Stimulated activated CD4-positive, alpha-beta T cell treated with anti-CD3 and anti-CD28 coated beads, Interleukin-1b, Interleukin-23, amount 100 ng/mL, for 48 hours (primary cell): ENCODE measurements around the gene EGF.
"Not testable (repeated sequence)": the region's sequence is repeated elsewhere in the genome, so short reads cannot be mapped to it uniquely, and the experiment has no call there.

Experiments used
- DNase-seq: peaks from one replicate; pipeline ENCODE4 v3.0.0-alpha.2; 2020

The EGF gene

DNA sequence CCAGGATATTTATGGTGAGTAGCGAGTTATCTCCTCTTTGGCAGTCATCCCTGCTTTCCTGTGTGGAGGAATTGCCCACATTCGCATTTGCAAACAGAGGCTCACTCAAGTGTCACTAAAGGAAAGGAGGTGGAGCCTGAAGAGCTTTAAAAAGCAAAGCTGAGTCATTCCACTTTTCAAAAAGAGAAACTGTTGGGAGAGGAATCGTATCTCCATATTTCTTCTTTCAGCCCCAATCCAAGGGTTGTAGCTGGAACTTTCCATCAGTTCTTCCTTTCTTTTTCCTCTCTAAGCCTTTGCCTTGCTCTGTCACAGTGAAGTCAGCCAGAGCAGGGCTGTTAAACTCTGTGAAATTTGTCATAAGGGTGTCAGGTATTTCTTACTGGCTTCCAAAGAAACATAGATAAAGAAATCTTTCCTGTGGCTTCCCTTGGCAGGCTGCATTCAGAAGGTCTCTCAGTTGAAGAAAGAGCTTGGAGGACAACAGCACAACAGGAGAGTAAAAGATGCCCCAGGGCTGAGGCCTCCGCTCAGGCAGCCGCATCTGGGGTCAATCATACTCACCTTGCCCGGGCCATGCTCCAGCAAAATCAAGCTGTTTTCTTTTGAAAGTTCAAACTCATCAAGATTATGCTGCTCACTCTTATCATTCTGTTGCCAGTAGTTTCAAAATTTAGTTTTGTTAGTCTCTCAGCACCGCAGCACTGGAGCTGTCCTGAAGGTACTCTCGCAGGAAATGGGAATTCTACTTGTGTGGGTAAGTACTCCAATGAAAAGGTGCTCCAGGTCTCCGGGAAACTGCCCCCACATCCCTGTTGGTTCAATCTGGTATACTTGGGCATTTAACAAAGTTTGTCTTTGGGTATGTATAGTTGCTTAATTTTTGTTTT, at the start of gene EGF:
Gene EGF (plus strand): TSS at position 178 of the 890 bp plus-strand sequence. CDS start 453 bp downstream, at position 631.
- DNase-seq = no peak

DNA sequence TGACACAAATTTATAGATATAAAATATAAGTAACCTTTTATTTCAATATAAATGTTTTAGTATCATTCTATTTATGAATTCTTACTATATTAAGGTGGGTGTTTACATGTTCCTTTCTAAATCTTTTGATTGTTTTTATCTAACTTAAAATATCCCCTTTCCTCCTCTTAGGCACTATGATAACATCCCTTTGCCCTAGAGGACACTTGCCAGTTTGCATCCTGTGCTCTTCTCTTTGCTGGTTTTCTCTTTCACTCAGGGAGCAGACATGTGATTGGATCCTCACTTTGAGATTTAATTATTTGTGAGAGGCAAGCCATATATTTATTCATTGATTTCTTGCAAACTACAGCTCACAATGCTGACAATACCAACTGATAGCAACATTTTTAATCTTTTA, 48.5 kb upstream of the EGF start:
- no peak for DNase-seq

DNA sequence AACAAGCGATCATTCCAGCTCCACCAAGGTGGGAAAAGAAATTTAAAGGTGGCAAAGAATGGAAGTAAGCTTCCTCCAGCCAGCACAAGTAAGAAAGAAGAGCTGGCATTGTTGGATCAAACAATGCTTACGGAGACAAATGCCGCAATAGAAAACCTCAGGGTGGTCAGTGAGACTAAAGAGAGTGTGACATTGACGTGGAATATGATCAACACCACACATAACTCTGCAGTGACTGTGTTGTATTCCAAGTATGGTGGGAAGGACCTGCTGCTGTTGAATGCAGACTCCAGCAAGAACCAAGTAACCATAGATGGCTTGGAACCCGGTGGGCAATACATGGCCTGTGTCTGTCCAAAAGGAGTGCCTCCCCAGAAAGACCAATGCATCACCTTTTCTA, 42.6 kb upstream of the EGF start:
- DNase-seq = no peak

DNA sequence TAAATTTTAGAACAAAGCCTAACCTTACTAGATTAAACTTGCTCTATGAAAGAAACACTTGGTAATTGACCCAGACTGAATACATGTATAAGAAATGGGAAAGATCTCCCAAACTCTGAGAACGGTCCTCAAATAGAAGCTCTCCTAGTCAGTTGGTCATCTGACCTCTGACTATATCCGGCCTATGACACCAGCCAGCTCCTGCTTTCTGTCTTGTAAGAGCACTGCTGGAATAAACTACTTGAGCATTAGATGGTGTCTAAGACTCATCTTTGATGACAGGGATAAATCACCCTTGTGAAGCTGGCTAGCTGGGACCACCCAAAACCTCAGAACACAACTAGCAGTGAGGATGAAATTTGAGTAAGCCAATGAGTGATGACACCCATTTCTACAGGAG, 40.6 kb upstream of the EGF start:
- DNase-seq = no peak

DNA sequence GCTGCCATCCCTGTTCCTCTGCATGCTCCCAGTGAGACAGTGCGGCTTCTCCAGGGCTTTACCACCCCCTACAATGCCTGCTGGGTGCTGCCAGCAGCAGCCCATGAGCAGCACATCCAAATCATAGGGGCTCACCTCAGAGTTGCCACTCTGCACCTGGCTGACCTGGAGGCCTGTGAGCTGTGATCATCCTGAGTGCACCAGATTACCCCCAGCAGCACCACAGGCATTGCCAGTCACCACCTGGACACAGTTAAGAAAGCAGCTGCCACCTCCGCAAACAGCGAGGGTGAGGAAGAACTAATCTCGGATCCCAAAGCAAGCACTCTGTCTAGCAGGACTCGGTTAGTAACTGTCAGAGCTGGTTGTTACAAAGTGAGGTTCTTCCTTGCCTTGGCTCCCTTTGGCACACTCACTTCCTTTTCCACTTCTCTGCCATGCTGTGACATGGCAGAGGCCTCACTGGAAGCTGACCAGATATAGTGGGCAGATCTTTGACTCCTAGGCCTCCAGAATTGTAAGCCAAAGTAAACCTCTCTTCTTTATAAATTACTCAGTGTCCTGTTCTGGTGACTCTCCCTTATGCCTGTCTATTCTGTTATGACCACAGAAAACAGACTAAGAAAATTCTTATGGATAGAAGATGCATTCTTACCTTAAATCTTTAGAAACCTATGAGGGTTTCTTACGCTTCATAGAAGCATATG, 39.6 kb upstream of the EGF start:
- DNase-seq = no peak

DNA sequence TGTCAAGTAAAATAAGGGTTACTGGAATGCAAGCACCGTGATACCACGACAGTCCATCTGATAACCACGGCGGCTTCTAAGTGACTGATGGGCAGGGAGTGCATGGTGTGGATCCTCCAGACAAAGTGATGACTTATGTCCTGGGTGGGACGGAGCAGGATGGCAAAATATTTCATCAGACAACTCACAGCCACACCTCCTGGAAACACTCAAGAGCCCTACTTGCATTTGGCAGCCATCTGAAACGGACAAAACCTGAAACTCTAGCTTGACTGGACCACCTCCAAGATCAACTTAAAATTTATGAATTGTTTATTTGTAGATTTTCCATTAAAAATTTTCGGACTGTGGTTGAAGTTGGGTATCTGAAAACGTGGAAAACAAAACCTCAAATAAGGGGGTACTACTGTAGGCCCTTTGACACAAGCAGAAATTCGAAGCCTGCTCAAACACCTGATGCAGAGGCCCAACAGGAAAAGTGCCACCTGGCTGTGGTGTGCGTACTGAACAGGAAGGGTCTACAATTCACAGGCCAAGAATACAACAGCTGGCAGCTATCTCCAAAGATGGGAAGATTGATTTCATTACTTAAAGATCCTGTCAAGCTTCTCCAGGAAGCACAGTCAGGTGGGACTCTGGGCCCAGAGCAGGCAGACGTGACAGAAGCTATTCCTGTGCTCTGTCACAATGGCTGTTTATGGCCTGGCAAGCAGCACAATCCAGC, 38.7 kb upstream of the EGF start:
- no peak for DNase-seq

DNA sequence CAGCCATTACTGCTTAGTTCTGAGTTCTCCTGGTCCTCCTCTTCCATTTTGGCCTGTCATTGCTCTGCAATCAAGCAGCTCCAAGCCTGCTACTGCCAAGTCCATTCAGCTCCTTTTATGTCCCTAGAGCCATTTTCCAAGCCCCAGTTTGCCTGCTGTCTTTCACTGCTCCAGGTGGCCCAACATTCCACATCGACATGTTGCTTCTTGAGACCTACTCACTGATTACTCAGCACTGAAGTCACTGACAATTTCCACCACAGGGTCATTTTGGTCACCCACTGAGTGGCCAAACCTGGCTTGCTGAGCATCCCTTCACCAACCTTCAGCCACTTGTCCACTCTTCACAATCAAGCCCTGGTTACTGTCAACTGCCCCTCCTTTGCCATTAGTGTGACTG, 37.6 kb upstream of the EGF start:
- DNase-seq = no peak

DNA sequence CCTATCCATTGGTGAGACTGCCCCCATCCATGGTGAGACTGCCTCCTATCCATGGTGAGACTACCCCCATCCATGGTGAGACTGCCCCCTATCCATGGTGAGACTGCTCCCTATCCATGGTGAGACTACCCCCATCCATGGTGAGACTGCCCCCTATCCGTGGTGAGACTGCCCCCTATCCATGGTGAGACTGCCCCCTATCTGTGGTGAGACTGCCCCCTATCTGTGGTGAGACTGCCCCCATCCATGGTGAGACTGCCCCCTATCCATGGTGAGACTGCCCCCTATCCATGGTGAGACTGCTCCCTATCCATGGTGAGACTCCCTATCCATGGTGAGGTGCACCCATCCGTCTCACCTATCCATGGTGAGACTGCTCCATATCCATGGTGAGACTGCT, 37.1 kb upstream of the EGF start:
- not testable (repeated sequence) for DNase-seq

DNA sequence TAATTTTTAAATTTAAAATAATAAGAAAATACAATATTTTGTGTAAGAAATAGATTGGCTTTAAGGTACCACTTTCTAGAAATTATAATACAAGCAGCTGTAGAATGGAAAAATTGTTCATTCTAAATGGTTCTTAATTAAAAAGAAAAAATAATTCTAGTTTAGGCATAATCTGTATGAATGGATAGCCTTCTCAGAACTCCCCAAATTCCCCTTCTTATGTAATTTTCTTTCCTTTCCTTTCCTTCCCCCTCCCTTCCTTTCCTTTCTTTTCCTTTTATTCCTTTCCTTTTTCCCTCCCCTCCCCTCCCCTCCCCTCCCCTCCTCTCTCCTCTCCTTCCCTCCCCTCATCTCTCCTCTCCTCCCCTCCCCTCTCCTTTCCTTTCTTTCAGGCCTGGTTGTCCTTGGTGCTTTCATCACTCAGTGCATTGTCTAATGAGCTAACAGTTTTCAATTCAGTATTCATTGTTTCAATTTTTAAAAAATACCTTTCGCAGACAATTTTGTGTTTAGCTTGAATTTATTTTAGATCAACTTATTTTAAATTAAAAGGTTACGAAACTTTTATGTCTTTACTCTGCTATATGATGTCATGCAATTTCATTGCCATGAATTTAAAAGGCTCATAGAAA, 35.9 kb upstream of the EGF start:
- no peak for DNase-seq

DNA sequence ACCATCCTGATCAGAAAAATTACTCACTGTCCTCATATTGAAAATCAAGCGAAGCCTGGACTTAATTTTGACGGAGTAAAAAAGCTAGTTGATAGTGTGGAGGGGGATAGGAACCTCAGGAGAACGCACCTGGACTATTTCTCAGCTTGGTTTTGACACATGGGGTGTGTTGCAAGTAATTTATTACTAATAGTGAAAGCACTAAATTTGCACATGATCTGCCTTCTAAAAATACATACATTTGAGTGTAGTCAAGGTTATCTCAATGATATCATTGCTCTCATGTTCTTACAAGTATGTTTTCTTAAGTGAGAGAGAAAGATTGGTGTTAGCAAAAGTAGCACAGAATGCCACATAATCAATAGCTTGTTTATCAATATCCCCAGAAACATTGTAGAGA, 35.3 kb upstream of the EGF start:
- no peak for DNase-seq

DNA sequence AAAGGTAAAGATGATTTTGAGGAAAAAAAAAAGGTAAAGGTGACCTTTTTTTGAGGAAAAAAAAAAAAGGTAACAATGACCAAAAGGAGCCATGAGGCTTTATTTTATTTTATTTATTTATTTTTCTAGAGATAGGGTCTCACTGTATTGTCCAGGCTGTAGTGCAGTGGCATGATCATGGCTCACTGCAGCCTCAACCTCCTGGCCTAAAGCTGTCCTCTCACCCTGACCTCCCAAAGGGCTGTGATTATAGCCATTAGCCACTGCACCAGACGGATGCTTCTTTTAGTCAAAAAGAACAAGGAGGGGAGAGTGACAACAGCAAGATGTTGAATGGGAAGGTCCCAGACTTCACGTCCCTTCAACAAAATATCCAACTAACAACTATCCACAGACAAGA, 34.3 kb upstream of the EGF start:
- no peak for DNase-seq

DNA sequence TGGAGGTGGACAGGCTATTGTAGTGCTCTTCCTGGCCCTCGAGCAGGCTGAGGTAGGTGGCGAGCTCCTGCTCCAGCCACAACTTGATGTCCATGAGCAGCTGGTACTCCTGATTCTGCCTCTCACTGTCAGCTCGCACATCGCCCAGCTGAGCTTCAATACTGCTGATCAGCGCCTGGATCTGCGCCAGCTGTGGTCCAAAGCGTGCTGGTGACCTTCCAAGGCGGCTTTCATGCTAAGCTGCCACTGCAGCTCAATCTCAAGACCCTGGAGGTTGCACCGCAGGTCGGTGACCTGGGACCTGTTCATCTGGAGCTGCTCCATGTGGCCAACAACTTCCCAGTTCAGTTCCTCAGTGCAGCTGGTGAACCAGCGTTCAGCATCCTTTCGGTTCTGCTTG, 33.6 kb upstream of the EGF start:
- DNase-seq = no peak

DNA sequence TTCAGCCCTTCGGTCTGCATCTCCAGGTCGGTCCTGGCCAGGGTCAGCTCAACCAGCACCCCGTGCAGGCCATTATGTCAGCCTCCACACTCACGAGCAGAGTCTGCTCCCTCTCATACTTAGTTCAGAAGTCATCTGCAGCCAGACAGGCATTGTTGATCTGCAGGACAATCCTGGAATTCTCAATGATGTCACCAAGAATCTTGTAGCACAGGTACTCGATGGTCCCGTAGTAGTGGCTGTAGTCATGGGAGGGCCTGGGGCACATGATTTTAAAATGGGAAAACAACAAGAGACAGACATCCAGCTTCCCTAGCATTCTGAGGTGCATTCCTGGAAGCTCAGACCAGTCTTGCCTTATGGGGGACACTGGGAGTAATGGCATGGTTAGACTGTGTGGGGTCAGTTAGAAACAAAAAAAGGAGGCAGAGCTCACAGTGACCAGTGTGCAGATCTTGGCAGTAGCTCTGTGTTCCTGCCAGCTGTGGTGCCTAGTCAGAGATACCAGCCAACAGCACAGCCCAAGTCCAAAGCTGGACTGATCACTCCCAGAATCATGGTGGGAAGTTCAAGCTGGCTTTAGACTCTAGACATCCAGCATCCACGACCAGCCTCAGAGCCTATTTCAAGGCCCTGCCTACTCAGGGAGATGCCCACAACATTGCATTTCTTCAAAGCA, 32.9 kb upstream of the EGF start:
- no peak for DNase-seq

DNA sequence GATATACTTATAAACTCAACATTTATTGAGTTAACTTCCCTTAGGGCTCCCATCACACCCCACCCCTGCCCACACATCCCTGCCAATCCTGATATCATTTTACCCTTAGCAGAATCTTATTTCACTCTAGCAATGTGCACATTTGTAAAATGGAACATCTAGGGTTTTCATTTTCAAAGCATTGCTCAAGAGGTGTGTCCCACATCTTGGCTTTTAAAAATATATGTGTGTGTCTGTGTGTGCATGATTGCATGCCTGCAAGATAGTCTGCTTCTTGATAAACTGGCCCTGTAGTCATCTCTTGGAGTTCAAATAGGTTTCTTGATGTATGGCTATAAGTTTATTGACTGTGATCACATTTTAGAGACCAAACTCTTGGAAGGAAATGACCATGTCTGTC, 26.4 kb upstream of the EGF start:
- no peak for DNase-seq

DNA sequence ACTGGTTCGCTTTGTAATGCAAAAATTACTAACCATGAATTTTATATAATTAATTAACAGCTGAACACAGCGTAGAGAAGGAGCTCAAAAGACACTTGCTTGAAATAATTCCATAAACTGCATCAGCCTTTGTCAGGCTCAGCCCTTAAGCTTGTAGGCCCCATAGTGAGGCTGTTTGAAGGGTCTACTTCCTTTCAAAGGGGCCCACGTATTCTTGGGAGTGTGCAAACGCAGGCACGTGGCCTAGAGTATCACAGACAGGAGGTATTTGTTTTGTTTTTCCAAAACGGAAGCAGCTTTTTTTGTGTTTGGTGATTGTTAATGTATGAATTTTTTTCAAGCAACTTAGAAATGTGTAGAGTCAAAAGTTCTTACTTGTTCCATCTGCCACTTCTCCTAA, 25.6 kb upstream of the EGF start:
- DNase-seq = no peak

DNA sequence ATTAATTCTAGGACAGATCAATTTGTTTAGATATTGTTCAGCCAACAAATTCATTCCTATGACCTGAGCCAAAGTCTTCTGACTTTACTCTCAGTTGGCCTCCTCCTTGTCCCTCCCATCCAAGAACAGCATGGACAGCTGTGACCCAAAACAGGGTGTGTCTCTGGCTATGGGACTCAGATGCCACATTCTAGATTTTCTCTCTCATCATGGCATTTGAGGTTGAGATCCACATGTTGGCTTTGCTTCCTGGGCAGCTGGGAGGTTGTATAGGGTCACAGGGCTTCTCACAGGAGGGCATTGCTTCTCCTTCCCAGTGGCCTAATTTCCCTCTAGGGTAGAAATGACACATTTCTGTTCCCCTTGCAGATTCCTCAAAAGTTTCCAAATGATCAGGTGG, 22.6 kb upstream of the EGF start:
- no peak for DNase-seq

DNA sequence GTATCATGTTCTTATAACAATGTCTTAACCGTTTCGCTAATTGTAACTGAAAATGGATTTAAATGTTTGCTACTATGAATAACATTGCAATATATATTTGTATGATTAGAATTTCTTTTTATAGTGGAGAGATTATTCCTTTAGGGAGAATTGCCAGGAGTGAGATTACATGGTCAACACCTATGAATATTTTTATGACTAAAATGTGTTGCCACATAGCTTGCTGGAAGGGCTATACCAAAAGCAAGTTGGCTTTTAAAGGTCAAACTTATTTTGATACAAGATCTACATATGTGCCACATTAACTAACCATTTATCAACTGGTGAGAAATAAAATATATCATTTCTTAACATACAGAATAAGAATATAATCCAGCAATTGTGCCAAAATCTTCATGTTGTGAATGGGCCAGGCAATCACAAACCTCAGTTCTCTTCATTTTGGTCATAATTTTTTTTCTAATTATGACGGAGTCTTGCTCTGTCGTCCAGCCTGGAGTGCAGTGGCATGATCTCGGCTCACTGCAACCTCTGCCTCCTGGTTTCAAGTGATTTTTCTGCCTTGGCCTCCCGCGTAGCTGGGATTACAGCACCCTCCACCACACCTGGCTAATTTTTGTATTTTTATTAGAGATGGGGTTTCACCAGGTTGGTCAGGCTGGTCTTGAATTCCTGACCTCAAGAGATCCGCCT, 10.0 kb upstream of the EGF start:
- DNase-seq = no peak

DNA sequence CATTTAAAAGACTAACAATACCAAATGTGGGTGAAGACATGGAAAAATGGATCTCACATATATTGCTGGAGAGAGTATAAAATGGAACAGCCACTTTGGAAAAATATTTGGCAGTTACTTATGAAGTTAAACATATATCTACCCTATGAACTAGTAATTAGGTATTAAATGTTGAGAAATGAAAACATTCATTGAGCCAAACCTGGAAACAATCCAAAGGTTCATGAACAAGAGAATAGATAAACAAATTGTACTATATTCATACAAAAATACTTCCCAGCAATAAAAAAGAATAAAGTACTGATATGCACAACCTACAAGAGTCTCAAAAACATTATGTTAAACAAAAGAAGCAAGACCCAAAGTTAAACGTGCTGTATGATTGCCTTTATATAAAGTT, 4.0 kb upstream of the EGF start:
- no peak for DNase-seq

DNA sequence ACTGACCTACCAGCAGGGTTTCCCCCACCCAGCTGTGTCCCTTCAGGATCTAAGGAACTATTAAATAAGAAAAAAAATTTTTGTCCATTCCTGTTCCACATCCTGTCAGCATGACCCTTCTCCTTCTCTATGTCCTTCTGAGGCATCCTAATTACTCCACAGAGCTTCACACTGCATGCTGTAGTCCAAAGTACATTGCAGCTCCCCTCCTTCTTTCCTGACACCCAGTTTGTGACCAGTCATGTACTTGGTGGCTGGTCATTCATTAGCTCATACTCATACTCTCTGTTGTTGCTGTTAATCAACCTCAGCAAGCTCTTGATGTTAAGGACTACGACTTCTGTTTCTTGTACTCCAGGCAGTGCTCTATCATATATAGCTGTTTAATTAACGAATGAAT, 2.4 kb upstream of the EGF start:
- DNase-seq = no peak

DNA sequence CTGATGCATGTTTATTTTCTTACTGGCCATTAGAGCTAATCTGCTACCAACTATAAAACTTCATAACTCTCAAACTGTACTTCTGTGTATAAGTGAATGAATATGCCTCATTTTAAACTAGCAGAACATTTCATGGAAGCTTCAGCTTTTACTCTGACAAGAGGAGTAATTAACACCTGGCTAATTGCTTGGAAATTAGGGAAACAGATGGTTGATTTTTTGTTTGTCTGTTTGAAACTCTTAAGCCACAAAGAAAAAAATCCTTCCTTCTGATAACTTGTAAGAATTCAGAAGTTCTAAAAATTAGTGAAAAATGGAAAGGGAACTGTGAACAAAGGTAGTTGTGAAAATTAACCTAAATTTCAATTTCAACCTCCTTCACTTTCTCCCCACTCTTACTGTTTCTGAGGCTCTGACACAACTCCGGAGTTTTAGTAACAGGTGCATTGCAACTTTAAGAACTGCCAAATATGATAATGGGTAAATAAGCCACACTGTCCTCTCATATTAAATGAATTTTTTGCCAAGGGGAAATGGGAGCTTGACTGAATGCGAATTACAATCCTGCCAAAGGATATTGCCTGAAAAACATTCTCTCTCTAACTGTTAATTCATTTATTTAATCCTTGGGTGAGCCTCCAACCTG, 1.0 kb downstream of the EGF start:
- DNase-seq = no peak

DNA sequence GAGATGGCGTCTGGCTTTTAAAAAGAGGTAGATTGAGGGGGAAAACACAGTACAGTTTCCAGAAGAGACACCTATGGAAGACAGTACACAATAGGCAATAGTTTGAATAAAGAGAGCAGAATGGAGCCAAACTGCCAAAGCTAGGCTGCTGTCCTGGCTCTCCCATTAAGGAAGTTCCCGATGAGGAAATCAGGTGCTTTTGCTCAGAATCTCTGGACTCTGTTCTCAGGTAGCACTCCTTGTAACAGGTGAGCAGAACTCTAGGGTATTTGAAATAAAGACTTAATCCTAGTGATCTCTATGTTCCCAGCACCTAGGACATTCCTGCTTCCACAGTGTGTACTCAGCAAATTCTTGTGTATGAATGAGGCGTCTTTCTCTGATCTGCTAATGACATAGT, 1.6 kb downstream of the EGF start:
- DNase-seq = no peak
